Smooth muscle cell (in vitro differentiated cells): ENCODE results near the gene FAAP20. TPM values are rescaled to one million over a fixed set of nuclear protein-coding genes. Genes with fewer than 3 reads are reported as not detected.
A peak's percentile ranks its signal among the peaks of the same experiment; 100 is the strongest.

ENCODE experiments used
- DNase-seq: peaks from one replicate; lab custom pipeline; 2025; ENCODE audit not compliant: unreplicated experiment; lab: John Stamatoyannopoulos, UW
- H2AFZ ChIP-seq: fragments of 200-600 bp; sonication (generic); 2 replicates; pipeline ENCODE4 v1.6.0; 2016; ENCODE audit warnings: antibody characterized with exemption, low read depth, mild to moderate bottlenecking
- H3F3A ChIP-seq: fragments of 200-600 bp; sonication (generic); 2 replicates; pipeline ENCODE4 v1.6.0; 2017; ENCODE audit warnings: antibody characterized with exemption, low read depth
- H3K27ac ChIP-seq: fragments of 200-600 bp; sonication (generic); 2 replicates; pipeline ENCODE4 v1.5.1; 2016; ENCODE audit warnings: low read depth, mild to moderate bottlenecking
- H3K27me3 ChIP-seq: fragments of 200-600 bp; sonication (generic); 2 replicates; pipeline ENCODE4 v1.6.1; 2016; ENCODE audit warnings: low read depth, mild to moderate bottlenecking
- H3K36me3 ChIP-seq: fragments of 200-600 bp; sonication (generic); 2 replicates; pipeline ENCODE4 v1.5.1; 2016; ENCODE audit warnings: low read depth
- H3K4me1 ChIP-seq: fragments of 200-600 bp; sonication (generic); 2 replicates; pipeline ENCODE4 v1.5.1; 2016; ENCODE audit warnings: low read depth
- H3K4me2 ChIP-seq: fragments of 200-600 bp; sonication (generic); 2 replicates; pipeline ENCODE4 v1.6.0; 2016; ENCODE audit warnings: mild to moderate bottlenecking
- H3K4me3 ChIP-seq: fragments of 200-600 bp; sonication (generic); 2 replicates; pipeline ENCODE4 v1.5.1; 2016; ENCODE audit warnings: mild to moderate bottlenecking
- H3K79me2 ChIP-seq: fragments of 200-600 bp; sonication (generic); 2 replicates; pipeline ENCODE4 v1.6.0; 2016; ENCODE audit warnings: low read depth, mild to moderate bottlenecking
- H3K9ac ChIP-seq: fragments of 200-600 bp; sonication (generic); 2 replicates; pipeline ENCODE4 v1.6.0; 2016; ENCODE audit warnings: low read depth
- H3K9me3 ChIP-seq: fragments of 200-600 bp; sonication (generic); replicated peaks from 2 replicates; pipeline ENCODE4 v1.5.1; 2016; ENCODE audit warnings: low read depth
- H4K20me1 ChIP-seq: fragments of 200-600 bp; sonication (generic); 2 replicates; pipeline ENCODE4 v1.6.0; 2016; ENCODE audit warnings: low read depth
- CTCF ChIP-seq: fragments of 200-600 bp; sonication (generic); IDR thresholded peaks from 2 replicates; pipeline ENCODE4 v1.5.1; 2017; ENCODE audit warnings: borderline replicate concordance, mild to moderate bottlenecking, antibody characterized with exemption; ENCODE audit not compliant: insufficient read depth, poor library complexity, severe bottlenecking
- WGBS: methylation state at CpG from one replicate; pipeline ENCODE4 v1.1.7; 2016; ENCODE audit warnings: low lambda C conversion rate; 5-methylcytosine and 5-hydroxymethylcytosine counted together
- polyA plus RNA-seq: library from polyadenylated mRNA; unstranded; fragments of >200 nt; fragmentation: Nextera tagmentation; extraction: Ambion mirVana; gene quantifications from 2 replicates; pipeline ENCODE4 v1.2.1, GENCODE V29; 2016
- total RNA-seq: library from RNA; depleted of rRNA; stranded (reverse); fragments of >200 nt; gene quantifications from 2 replicates; pipeline ENCODE4 v1.2.3, GENCODE V29; 2014

The FAAP20 gene
- total and polyA plus RNA-seq, 2 experiments from 2014 or later: 33.1 to 162 TPM

GRCh38 chr1:2166695-2167094 lies 27.9 kb downstream of the FAAP20 start:
- 95% methylated on average over 9 of the region's 10 CpGs for WGBS
- H3F3A ChIP-seq: no peaks in the 10 kb centered on the region
- no peak for DNase-seq
- no peak overlapping the region for H3K27ac ChIP-seq
- H3K79me2 ChIP-seq: no peaks in the 10 kb centered on the region
- H2AFZ ChIP-seq: no peak overlapping the region
- no peak overlapping the region for H3K4me3 ChIP-seq
- TF ChIP-seq CTCF: no peak
- H4K20me1 ChIP-seq: no peaks in the 10 kb centered on the region
- H3K27me3 ChIP-seq: no peaks in the 10 kb centered on the region
- H3K4me1 ChIP-seq: no peaks in the 10 kb centered on the region
- H3K4me2 ChIP-seq: no peak overlapping the region
- H3K36me3 ChIP-seq: no peaks in the 10 kb centered on the region
- no peak overlapping the region for H3K9ac ChIP-seq
- H3K9me3 ChIP-seq: no peaks in the 10 kb centered on the region

GRCh38 chr1:2166254-2166653 lies 28.3 kb downstream of the FAAP20 start:
- WGBS: 82% methylated on average over 14 of the region's 14 CpGs
- H3K27me3 ChIP-seq: no peaks in the 10 kb centered on the region
- no peak overlapping the region for H3K4me2 ChIP-seq
- no peak for DNase-seq
- H3F3A ChIP-seq: no peaks in the 10 kb centered on the region
- H2AFZ ChIP-seq: no peak overlapping the region
- H3K27ac ChIP-seq: no peak overlapping the region
- H3K4me3 ChIP-seq: no peak overlapping the region
- H3K4me1 ChIP-seq: no peaks in the 10 kb centered on the region
- no peaks in the 10 kb centered on the region for H3K36me3 ChIP-seq
- H3K79me2 ChIP-seq: no peaks in the 10 kb centered on the region
- no peak overlapping the region for H3K9ac ChIP-seq
- no peak for TF ChIP-seq CTCF
- H4K20me1 ChIP-seq: no peaks in the 10 kb centered on the region
- H3K9me3 ChIP-seq: no peaks in the 10 kb centered on the region

DNA sequence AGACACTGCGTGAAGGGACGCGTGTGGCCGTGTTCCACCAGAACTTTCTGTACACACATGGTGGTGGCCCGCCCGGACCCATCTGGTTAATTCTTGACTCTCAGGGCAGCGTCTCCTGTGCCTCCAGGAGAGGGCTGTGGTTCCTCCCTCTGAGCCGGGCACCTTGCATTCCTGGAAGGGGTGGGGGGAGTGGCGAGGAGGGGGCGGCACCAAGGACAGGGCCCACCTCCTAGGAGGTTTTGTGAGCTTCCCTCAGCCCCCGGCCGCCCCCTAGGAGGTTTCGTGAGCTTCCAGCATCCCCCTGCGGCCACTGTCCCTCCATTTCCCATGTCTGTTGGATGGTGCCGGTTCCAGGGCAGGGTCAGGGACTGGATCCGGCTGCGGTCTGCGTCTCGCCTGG lies 28.9 kb downstream of the FAAP20 start:
- Histone ChIP-seq H3K9me3 (no peaks in the 10 kb centered on the region), H3K27ac (no peak overlapping the region), H3K27me3 (no peaks in the 10 kb centered on the region), H3K79me2 (no peaks in the 10 kb centered on the region), H3K36me3 (no peaks in the 10 kb centered on the region), H3F3A (no peaks in the 10 kb centered on the region), H4K20me1 (no peaks in the 10 kb centered on the region), H2AFZ (no peak overlapping the region), H3K4me1 (no peaks in the 10 kb centered on the region), H3K4me3 (no peak overlapping the region), H3K4me2 (no peak overlapping the region), H3K9ac (no peak overlapping the region)
- TF ChIP-seq CTCF: no peak
- 87% methylated on average over 15 of the region's 19 CpGs for WGBS
- DNase-seq: no peak

- Histone ChIP-seq H3K9ac (no peak overlapping the region), H2AFZ (no peak overlapping the region), H3K4me3 (no peak overlapping the region), H3K9me3 (no peaks in the 10 kb centered on the region), H3F3A (no peaks in the 10 kb centered on the region), H3K4me2 (no peak overlapping the region), H3K4me1 (no peaks in the 10 kb centered on the region), H3K79me2 (no peaks in the 10 kb centered on the region), H3K27ac (no peak overlapping the region), H3K36me3 (no peaks in the 10 kb centered on the region), H3K27me3 (no peaks in the 10 kb centered on the region), H4K20me1 (no peaks in the 10 kb centered on the region)
- WGBS: 91% methylated on average over 7 of the region's 7 CpGs
- no peak for DNase-seq
- peak; percentile 5 for TF ChIP-seq CTCF
Observed at GRCh38 chr1:2163205-2163604, 31.4 kb downstream of the FAAP20 start.
